Heart right ventricle (tissue), 16 donors: ENCODE results near the gene PDZRN4. TPM values are rescaled to one million over a fixed set of nuclear protein-coding genes. Genes with fewer than 3 reads are reported as not detected.

Experiments used
- ATAC-seq, 8 donors: fragments of 200-7000 bp; cut with Tn5 transposase; one replicate each; pipeline ENCODE4 v1.9.1; 2020; ENCODE audit warnings: mild to moderate bottlenecking in 8 of 8, moderate library complexity in 8 of 8, moderate number of reproducible peaks in 1 of 8
- DNase-seq, 2 donors: peaks; one replicate each; pipeline ENCODE4 v3.0.0-alpha.2; 2020
- H3K27ac ChIP-seq, 10 donors: fragments of 200-600 bp; sonication (generic) in 2 of 10; one replicate each; pipeline versions ENCODE4 v1.5.0 to v1.8.0; 2020 to 2022; ENCODE audit warnings: mild to moderate bottlenecking in 3 of 10
- H3K27me3 ChIP-seq, 7 donors: fragments of 200-600 bp; one replicate each; pipeline ENCODE4 v1.8.0; 2021 to 2022; ENCODE audit warnings: mild to moderate bottlenecking in 2 of 7
- H3K36me3 ChIP-seq, 9 donors: fragments of 200-600 bp; sonication (generic) in 1 of 9; one replicate each; pipeline versions ENCODE4 v1.5.0 to v1.8.0; 2020 to 2022; ENCODE audit warnings: mild to moderate bottlenecking in 2 of 9
- H3K4me1 ChIP-seq, 9 donors: fragments of 200-600 bp; sonication (generic) in 1 of 9; one replicate each; pipeline versions ENCODE4 v1.5.0 to v1.8.0; 2020 to 2022; ENCODE audit warnings: mild to moderate bottlenecking in 4 of 9
- H3K4me3 ChIP-seq, 10 donors: fragments of 200-600 bp; sonication (generic) in 2 of 10; one replicate each; pipeline versions ENCODE4 v1.5.0 to v1.8.0; 2020 to 2022; ENCODE audit warnings: mild to moderate bottlenecking in 7 of 10, moderate library complexity in 2 of 10
- H3K9me3 ChIP-seq, 11 donors: fragments of 200-600 bp in 10 of 11; sonication (generic) in 2 of 11; one replicate each; pipeline versions ENCODE4 v1.5.0 to v1.8.0; 2013 to 2022; ENCODE audit warnings: mild to moderate bottlenecking in 2 of 11, control low read depth in 1 of 11, moderate library complexity in 1 of 11
- WGBS, 2 donors: extraction: QIAGEN DNeasy Blood & Tissue Kit; methylation state at CpG; one replicate each; pipeline ENCODE4 v1.1.7; 2013; ENCODE audit warnings: inconsistent platforms in 1 of 2; 5-methylcytosine and 5-hydroxymethylcytosine counted together
- intact Hi-C, 10 donors: fragments of 100-400 bp; cut with DNase I; formaldehyde crosslinking; loops; one replicate each; pipeline versions ENCODE4 v1.11.1 to v1.14.2; 2022
- polyA plus RNA-seq, 2 donors: library from polyadenylated mRNA; stranded (reverse); fragments of 200-250 nt; gene quantifications; one replicate each; pipeline ENCODE4 v1.2.3, GENCODE V29; 2013
- total RNA-seq, 10 donors: library from RNA; stranded (reverse); fragmentation: NEBNext Ultra II Directional in 3 of 10; extraction: Animal tissue kit (Norgen Biotek cat#: 25700) in 3 of 10; gene quantifications; one replicate each; pipeline versions ENCODE4 v1.2.1 to v1.2.4, GENCODE V29; 2021 to 2023
- TF ChIP-seq, protein P1 (sequence below), 9 donors: fragments of 200-600 bp; sonication (generic) in 2 of 9; IDR thresholded peaks; one replicate each; pipeline versions ENCODE4 v1.5.0 to v1.8.0; 2021 to 2022; ENCODE audit warnings: antibody characterized with exemption in 9 of 9, mild to moderate bottlenecking in 5 of 9, moderate library complexity in 1 of 9
- donor health status: Arrhythmogenic right ventricular cardiomyopathy.
- donor health status: ischemic (EF 13 %, LVEDD 7.1; RV severe dilation, severe dysfunction).
- donor health status: healthy with polysubstance abuse.
- donor health status: DM: no; HTN: yes; CAD: no.
- donor health status: DM: no; HTN: no; CAD: no.
- donor health status: ischemic (EF 25% LVEDD 6.9; RV normal size, moderate dysfunction).
- donor health status: ischemic (EF 25% LVEDD 5.7; RV mildly dilated, moderate dysfunction).
- donor health status: healthy.
- donor health status: DM: yes; HTN: yes; CAD: no.
- donor health status: Ischemic cardiomyopathy.
- donor health status: ischemic (EF 35%, LVEDD 5.7; RV mildly dilated, moderate dysfunction).
- donor health status: nonischemic (EF 11% LVEDD 7.7; RV severe dilation, severe dysfunction).
- donor health status: DM: yes; HTN: yes; CAD: no.
- donor health status: PGD.
- donor health status: ischemic (EF 29% LVEDD 5.4; RV normal size, mild dysfunction).
- donor health status: nonischemic (EF 23%, LVEDD 6.1; RV moderate dilation, normal function).

The PDZRN4 gene
- total and polyA plus RNA-seq, 12 donors, result 0.04 to 0.28 (median 0.15) TPM; not detected in 5

DNA sequence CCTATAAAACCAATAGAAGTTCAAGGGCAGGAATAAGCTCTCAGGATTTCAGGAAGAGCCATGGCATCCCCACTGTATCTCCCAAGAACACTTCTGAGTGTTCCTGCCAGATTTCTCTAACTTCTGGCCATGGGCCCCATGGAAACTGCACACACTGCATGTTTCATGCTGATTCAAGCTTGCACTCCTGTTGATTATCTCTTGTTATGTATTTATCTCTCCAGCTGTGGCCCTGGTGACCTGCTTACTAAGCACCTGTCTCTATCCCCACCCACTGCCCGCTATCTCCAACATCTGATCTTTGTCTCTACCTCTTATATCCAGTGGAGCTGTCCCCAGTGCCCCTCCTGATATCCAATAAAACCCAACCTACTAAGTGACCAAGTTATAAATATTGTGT lies 285.3 kb downstream of the PDZRN4 start:
- ATAC-seq, result no peak
- no peak overlapping the region for H3K4me3 ChIP-seq
- no peaks in the 10 kb centered on the region for H3K4me1 ChIP-seq
- no peaks in the 10 kb centered on the region for H3K27me3 ChIP-seq
- no peak overlapping the region for H3K27ac ChIP-seq
- no peak for DNase-seq
- no peaks in the 10 kb centered on the region for H3K9me3 ChIP-seq
- H3K36me3 ChIP-seq, result no peaks in the 10 kb centered on the region
- TF ChIP-seq, protein P1, sequence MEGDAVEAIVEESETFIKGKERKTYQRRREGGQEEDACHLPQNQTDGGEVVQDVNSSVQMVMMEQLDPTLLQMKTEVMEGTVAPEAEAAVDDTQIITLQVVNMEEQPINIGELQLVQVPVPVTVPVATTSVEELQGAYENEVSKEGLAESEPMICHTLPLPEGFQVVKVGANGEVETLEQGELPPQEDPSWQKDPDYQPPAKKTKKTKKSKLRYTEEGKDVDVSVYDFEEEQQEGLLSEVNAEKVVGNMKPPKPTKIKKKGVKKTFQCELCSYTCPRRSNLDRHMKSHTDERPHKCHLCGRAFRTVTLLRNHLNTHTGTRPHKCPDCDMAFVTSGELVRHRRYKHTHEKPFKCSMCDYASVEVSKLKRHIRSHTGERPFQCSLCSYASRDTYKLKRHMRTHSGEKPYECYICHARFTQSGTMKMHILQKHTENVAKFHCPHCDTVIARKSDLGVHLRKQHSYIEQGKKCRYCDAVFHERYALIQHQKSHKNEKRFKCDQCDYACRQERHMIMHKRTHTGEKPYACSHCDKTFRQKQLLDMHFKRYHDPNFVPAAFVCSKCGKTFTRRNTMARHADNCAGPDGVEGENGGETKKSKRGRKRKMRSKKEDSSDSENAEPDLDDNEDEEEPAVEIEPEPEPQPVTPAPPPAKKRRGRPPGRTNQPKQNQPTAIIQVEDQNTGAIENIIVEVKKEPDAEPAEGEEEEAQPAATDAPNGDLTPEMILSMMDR (IDR thresholded peaks at IDR 0.05), result no peak
- intact Hi-C loops, result no loop called here
- WGBS, 2 donors, result 91 to 96% methylated on average over 1 of the region's 1 CpG

DNA sequence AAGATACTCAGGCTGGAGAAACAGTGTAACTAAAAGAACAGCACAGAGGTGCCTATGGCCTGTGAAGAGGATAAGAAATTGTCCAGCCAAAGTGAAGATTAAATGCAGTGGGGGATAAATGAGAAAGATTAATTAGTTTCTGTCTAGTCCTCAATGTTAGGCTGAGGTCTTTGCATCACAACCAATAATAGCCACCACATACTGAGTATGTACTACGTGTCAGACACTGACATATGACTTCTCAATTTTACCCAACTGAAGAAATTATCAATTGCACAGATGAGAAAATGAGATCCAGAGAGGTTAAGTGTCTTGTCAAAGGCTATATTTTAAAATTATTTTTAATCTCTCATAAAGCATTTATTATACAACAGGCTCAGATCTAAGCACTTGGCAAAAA lies 285.9 kb downstream of the PDZRN4 start:
- Histone ChIP-seq H3K4me1 (no peaks in the 10 kb centered on the region), H3K27me3 (no peaks in the 10 kb centered on the region), H3K36me3 (no peaks in the 10 kb centered on the region), H3K4me3 (no peak overlapping the region), H3K27ac (no peak overlapping the region), H3K9me3 (no peaks in the 10 kb centered on the region)
- WGBS, 2 donors, result 89 to 95% methylated on average over 1 of the region's 1 CpG
- ATAC-seq (no peak), DNase-seq (no peak)
- TF ChIP-seq, protein P1 (IDR thresholded peaks at IDR 0.05), result no peak
- intact Hi-C loops, result no loop called here

DNA sequence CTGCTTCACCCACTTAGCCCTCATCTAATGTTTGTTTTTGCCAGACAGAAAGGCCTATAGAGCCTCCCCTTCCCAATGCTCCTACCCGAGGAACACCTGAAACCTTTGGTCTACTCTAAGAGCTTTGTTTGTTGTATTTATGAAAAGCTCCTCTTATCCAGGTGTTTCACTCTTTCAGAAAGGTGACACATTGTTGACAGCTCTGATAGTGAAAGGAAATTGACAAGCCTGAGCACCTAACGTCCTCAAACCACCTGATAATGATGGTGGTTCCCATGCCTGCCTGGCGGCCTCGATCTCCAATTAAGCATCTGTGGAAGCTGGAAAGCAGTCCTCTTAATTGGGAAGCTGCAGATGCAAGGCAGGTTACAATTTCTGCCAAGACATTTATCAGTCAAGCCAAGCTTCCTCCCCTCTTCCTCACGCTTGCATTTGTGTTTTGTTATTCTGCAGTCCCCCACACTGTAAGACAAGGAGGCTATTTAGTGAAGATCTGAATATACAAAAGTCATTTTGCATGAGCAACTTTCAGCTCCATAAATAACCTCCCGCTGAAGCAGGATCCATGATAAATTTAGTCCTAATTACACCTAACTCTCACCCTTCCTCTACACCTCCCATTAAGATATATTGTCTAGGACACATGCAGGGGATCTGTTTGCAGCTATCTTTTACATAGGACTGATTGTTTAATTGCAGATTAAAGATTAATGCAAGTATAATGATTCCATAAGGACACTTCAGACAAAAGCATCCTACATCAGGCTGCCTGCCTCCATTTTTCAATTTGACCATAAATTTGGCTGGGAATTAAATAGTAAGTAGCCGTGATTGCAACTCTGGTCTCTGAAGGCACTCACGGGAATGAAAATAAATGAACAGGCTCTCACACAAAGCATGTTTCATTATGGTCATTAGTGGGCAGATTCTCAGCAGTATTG lies 288.6 kb downstream of the PDZRN4 start:
- Histone ChIP-seq H3K4me3 (no peak overlapping the region), H3K4me1 (no peaks in the 10 kb centered on the region), H3K9me3 (no peaks in the 10 kb centered on the region), H3K27me3 (no peaks in the 10 kb centered on the region), H3K36me3 (no peaks in the 10 kb centered on the region), H3K27ac (no peak overlapping the region)
- TF ChIP-seq, protein P1 (IDR thresholded peaks at IDR 0.05), result no peak
- intact Hi-C loops, result no loop called here
- ATAC-seq (no peak), DNase-seq (no peak)
- 50 to 55% methylated on average over 8 of the region's 8 CpGs for WGBS, 2 donors

DNA sequence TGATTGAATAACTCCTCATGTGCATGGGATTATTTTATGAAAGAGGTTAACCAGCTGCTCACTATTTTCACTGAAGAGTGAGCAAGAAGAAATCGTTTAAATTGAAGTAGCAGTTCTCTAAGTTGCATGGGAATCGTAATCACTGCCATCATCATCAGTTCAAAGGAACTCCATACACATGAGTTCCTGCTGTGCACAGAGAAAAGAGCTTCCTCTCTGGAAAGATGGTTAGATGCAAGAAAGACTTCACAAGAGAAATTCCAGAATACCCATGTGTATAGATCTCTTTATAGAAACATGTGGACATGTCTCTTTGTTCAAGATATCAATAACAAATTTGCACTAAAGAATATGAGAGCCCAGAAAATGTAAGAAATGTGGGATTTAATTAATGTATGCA lies 291.3 kb downstream of the PDZRN4 start:
- intact Hi-C loops, result no loop called here
- H3K27ac ChIP-seq, result no peak overlapping the region
- ATAC-seq (no peak), DNase-seq (no peak)
- no peaks in the 10 kb centered on the region for H3K4me1 ChIP-seq
- H3K27me3 ChIP-seq, result no peaks in the 10 kb centered on the region
- 67 to 74% methylated on average over 2 of the region's 2 CpGs for WGBS, 2 donors
- peaks cover 0 to 3% (median 0%) of the 10 kb centered on the region in 11 donors for H3K9me3 ChIP-seq
- no peak overlapping the region for H3K4me3 ChIP-seq
- TF ChIP-seq, protein P1 (IDR thresholded peaks at IDR 0.05), result no peak
- H3K36me3 ChIP-seq, result no peaks in the 10 kb centered on the region
